ENCODE data around the gene ZNF587B.
"Not testable (repeated sequence)": the region's sequence is repeated elsewhere in the genome, so short reads cannot be mapped to it uniquely, and the experiment has no call there.

The ZNF587B gene

GRCh38 chr19:57830071-57830602 lies at the start of gene ZNF587B:
ZNF587B (plus strand) TSS chr19:57830299; CDS start chr19:57830529, 230 bp downstream.
- no peak for DNase-seq (ENCODE audit: low read depth, low spot score)

- no peak for DNase-seq (ENCODE audit: low read depth, low spot score)
Observed at GRCh38 chr19:57786286-57786685, 43.8 kb upstream of the ZNF587B start.

DNA sequence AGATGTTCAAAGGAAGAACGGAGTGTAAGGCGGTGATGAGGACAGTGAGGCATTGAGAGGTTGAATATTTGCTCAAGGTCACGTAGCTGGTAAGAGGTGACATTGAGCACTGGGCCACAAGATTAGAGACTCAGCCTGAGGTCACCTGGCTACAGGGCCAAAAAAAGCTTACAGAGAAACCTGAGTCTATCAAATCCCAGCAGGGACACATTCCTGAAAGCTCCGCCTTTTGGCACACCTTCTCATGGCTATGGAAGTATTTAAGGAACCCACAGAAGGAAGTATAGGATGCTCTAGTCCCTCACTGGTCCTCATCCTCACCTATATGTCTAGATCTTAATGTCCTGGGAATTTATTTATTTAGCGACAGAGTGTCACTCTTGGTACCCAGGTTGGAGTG lies 43.2 kb upstream of the ZNF587B start:
- DNase-seq (ENCODE audit: low read depth, low spot score) = no peak

DNA sequence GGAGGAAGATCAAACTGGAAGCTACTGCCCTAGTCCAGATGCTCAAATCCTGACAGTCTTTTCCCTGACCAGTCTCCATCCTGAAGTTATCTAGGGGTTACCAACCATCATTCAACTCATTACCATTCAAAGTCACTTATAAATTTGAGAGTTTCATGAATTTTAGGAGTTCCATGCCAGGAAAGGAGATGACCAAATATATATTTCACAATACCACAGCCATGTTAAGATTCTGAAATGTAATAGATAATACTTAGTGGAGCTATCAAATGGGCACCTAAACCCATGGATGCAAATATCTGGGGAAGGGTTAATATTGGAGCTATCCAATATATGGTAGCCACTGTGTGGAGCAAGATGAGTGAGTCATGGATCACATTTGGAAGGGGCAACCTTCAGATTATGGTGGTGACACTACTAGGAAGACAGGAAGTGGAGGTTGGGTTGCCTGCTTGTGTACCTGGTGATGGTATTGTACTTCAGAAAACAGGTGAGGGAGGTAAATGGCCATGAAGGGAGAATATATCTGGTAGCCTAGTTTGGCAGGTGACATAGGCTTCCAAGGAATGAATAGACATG lies 41.9 kb upstream of the ZNF587B start:
- no peak for DNase-seq (ENCODE audit: low read depth, low spot score)

- no peak for DNase-seq (ENCODE audit: low read depth, low spot score)
Observed at GRCh38 chr19:57789288-57789687, 40.8 kb upstream of the ZNF587B start.

DNA sequence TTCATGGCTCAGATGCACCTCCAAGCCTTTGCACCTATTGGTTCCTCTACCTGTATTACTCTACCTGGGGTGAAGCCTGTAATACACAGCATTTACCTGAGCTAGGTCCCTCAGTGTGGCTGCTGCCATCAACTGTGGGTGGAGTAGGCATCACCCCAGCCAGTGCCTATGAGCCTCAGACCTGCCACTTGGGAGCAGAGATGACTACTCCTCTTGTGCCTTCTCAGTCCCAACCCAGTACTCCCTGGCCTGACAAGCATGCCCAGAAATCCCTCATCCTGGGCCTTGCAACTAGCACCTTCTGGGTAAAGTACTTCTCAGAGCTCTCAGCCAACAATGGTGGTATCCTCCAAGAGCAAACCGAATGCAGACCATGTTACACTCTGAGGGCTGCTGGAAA lies 33.5 kb upstream of the ZNF587B start:
- DNase-seq (ENCODE audit: low read depth, low spot score) = not testable (repeated sequence)

- DNase-seq (ENCODE audit: low read depth, low spot score) = no peak
Observed at GRCh38 chr19:57800696-57801095, 29.4 kb upstream of the ZNF587B start.

GRCh38 chr19:57802269-57802668 lies 27.8 kb upstream of the ZNF587B start:
- no peak for DNase-seq (ENCODE audit: low read depth, low spot score)

DNA sequence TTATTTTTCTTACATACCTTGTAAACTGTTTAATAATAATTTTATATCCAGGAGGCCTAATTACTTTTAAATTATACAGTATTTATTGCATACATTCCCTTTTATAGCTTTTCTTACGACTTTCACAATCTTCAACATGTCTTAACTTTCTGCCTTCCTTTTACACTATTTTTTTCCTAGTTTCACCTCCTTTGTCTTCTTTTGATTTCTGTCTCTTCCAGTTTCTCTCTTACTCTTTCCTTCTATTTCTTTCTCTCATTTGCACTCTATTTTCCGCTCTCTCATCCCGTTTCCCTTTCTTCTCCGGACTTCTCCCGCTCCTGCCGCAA lies 26.9 kb upstream of the ZNF587B start:
- no peak for DNase-seq (ENCODE audit: low read depth, low spot score)

- DNase-seq (ENCODE audit: low read depth, low spot score) = no peak
Observed at GRCh38 chr19:57803594-57804325, 26.3 kb upstream of the ZNF587B start.

DNA sequence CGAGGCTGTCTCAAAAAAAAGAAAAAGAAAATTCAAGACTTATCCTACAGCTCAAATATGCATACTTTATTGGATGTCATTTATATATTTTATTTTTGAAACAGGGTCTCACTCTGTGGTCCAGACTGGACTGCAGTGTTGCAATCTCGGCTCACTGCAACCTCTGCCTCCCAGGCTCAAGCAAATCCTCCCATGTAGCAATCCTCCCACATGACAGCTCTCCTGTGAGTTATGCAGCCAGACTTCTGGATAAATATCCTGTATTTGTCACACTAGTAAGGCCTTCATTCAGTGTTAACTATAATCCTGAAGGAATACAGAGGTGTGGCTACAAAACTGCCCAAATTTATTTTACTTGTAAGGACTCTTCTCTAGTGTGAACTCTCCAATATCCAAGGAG lies 22.6 kb upstream of the ZNF587B start:
- DNase-seq (ENCODE audit: low read depth, low spot score) = no peak

GRCh38 chr19:57810410-57811295 lies 19.4 kb upstream of the ZNF587B start:
- DNase-seq (ENCODE audit: low read depth, low spot score) = not testable (repeated sequence)

- no peak for DNase-seq (ENCODE audit: low read depth, low spot score)
Observed at GRCh38 chr19:57812226-57812625, 17.9 kb upstream of the ZNF587B start.

GRCh38 chr19:57812975-57813820 lies 16.9 kb upstream of the ZNF587B start:
- DNase-seq (ENCODE audit: low read depth, low spot score) = not testable (repeated sequence)

- DNase-seq (ENCODE audit: low read depth, low spot score) = no peak
Observed at GRCh38 chr19:57813919-57814504, 16.1 kb upstream of the ZNF587B start.

- peak; percentile 57 for DNase-seq (ENCODE audit: low read depth, low spot score)
Observed at GRCh38 chr19:57814505-57815246, 15.4 kb upstream of the ZNF587B start, which contains the start of gene ZNF552. ZNF552 (minus strand) TSS chr19:57814913; CDS start chr19:57814743, 170 bp downstream.

- DNase-seq (ENCODE audit: low read depth, low spot score) = no peak
Observed at GRCh38 chr19:57815247-57816075, 14.6 kb upstream of the ZNF587B start.

GRCh38 chr19:57816652-57817051 lies 13.4 kb upstream of the ZNF587B start:
- no peak for DNase-seq (ENCODE audit: low read depth, low spot score)

DNA sequence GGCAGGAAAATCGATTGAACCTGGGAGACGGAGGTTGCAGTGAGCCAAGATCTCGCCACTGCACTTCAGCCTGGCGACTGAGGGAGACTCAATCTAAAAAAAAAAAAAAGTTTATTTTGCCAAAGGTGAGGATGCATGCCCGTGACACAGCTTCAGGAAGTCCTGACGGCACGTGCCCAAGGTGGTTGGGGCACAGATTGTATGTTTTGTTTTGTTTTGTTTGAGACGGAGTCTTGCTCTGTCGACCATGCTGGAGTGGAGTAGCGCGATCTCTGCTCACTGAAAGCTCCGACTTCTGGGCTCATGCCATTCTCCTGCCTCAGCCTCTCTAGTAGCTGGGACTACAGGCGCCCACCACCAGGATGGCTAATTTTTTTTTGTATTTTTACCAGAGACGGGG lies 12.1 kb upstream of the ZNF587B start:
- no peak for DNase-seq (ENCODE audit: low read depth, low spot score)

Data from activated CD4-positive, CD25-positive, alpha-beta regulatory T cell treated with anti-CD3 and anti-CD28 coated beads, Interleukin-2, amount 50 U/mL, for 16 hours (primary cell).